Brain microvascular endothelial cell (primary cell): ENCODE data around the gene ADAM33.

Experiments used
- DNase-seq: peaks from one replicate; pipeline ENCODE4 v3.0.0-alpha.2; 2020
- H3K27ac ChIP-seq: fragments of 250-450 bp; sonication (Bioruptor Pico); 2 replicates; pipeline ENCODE4 v1.5.1; 2020; ENCODE audit warnings: mild to moderate bottlenecking, moderate library complexity
- H3K27me3 ChIP-seq: fragments of 250-450 bp; sonication (Bioruptor Pico); replicated peaks from 2 replicates; pipeline ENCODE4 v1.5.1; 2020; ENCODE audit warnings: mild to moderate bottlenecking
- H3K36me3 ChIP-seq: fragments of 250-450 bp; sonication (Bioruptor Pico); replicated peaks from 2 replicates; pipeline ENCODE4 v1.5.1; 2020; ENCODE audit warnings: mild to moderate bottlenecking
- H3K4me3 ChIP-seq: 2 replicates; pipeline ENCODE4 v1.5.1; 2011; ENCODE audit warnings: low read depth, mild to moderate bottlenecking, control low read depth, low read length, moderate library complexity
- CTCF ChIP-seq: IDR thresholded peaks from 2 replicates; pipeline ENCODE4 v1.5.1; 2011; ENCODE audit warnings: low read depth, mild to moderate bottlenecking, moderate library complexity, low read length, control low read depth, inconsistent platforms; ENCODE audit errors: missing control alignments
- in situ Hi-C: cut with HindIII; loops from 2 replicates; pipeline ENCODE4 v1.10.0; 2017; ENCODE audit warnings: low sequenced_read_pairs, low pct_ligation_motif_present

ADAM33 gene

GRCh38 chr20:3674447-3674846 lies 7.4 kb downstream of the ADAM33 start:
- no peaks in the 10 kb centered on the region for H3K36me3 ChIP-seq
- no peak overlapping the region for H3K4me3 ChIP-seq
- in situ Hi-C loops: no loop called here
- H3K27ac ChIP-seq: no peak overlapping the region
- no peak for TF ChIP-seq CTCF
- H3K27me3 ChIP-seq: peaks cover 3% of the 10 kb centered on the region
- no peak for DNase-seq

GRCh38 chr20:3673221-3674070 lies 8.4 kb downstream of the ADAM33 start:
- peaks cover 3% of the 10 kb centered on the region for H3K27me3 ChIP-seq
- no peak for TF ChIP-seq CTCF
- H3K36me3 ChIP-seq: no peaks in the 10 kb centered on the region
- DNase-seq: no peak
- in situ Hi-C loops: no loop called here
- no peak overlapping the region for H3K27ac ChIP-seq
- H3K4me3 ChIP-seq: no peak overlapping the region

- Histone ChIP-seq H3K27me3 (peaks cover 3% of the 10 kb centered on the region), H3K36me3 (no peaks in the 10 kb centered on the region), H3K4me3 (no peak overlapping the region), H3K27ac (no peak overlapping the region)
- TF ChIP-seq CTCF: no peak
- in situ Hi-C loops: no loop called here
- DNase-seq: no peak
Observed at GRCh38 chr20:3672547-3673171, 9.2 kb downstream of the ADAM33 start.

- H3K4me3 ChIP-seq: no peak overlapping the region
Observed at GRCh38 chr20:3671986-3672546, 9.7 kb downstream of the ADAM33 start.

GRCh38 chr20:3670945-3671344 lies 10.9 kb downstream of the ADAM33 start:
- no peak for TF ChIP-seq CTCF
- H3K4me3 ChIP-seq: no peak overlapping the region
- in situ Hi-C loops: no loop called here

More at GRCh38 chr20:3671986-3672546, 9.7 kb downstream of the ADAM33 start:
- Histone ChIP-seq H3K36me3 (no peaks in the 10 kb centered on the region), H3K27ac (no peak overlapping the region), H3K27me3 (peaks cover 3% of the 10 kb centered on the region)
- in situ Hi-C loops: no loop called here
- no peak for DNase-seq
- TF ChIP-seq CTCF: no peak

More at GRCh38 chr20:3670945-3671344, 10.9 kb downstream of the ADAM33 start:
- Histone ChIP-seq H3K36me3 (no peaks in the 10 kb centered on the region), H3K27ac (no peak overlapping the region), H3K27me3 (peaks cover 3% of the 10 kb centered on the region)
- DNase-seq: no peak
